ENCODE data around the gene ACSL5. TPM values are rescaled to one million over a fixed set of nuclear protein-coding genes. Genes with fewer than 3 reads are reported as not detected.

The ACSL5 gene
- total RNA-seq, 1 donor from 2014 or later, result 46.7 TPM

DNA sequence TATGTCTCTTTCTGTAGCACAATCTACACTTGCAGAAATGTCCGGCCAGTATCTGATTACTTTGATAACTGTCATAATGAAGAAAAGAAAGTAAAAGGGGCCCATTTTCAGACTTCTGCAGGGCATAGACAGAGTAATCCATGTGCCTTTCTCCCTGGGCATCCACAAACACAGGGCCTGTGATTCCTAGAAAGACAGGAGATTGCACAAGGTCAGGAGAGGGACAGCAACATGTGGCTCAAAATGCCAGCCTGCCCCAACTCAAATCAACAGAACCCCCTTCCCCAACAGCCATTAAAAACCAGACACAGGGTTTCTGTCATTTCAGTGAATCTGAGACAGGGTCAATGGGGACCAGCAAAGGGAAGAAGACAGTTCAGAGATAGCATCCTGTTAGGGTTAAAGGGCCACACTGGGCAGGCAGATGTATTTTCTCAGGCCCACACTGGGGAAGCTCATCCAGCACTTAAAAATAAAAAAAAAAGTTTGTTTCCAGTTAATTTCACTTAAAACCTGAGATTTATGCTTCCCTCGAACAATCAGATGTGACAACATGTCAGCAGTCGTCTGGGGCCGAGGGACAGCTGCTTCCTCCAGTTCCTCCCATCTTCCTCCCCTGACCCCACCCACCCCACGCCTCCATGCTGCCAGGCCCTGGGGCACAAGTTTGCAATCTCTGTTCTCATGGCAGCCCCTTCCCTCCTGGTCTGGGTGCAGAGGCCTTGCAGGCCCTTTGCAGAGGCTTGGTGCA, 30.7 kb upstream of the ACSL5 start:
- Mint-ChIP-seq H3K9me3 (no peaks in the 10 kb centered on the region), H3K4me1 (ENCODE audit: low read depth) (no peaks in the 10 kb centered on the region), H3K27me3 (ENCODE audit: insufficient read depth) (peaks cover 2% of the 10 kb centered on the region), H3K36me3 (ENCODE audit: low read depth) (no peaks in the 10 kb centered on the region), H3K27ac (no peak overlapping the region), H3K4me3 (no peak overlapping the region)
- intact Hi-C loops (cut with micrococcal nuclease), result no loop called here
- DNase-seq (ENCODE audit: low spot score), result no peak

- Mint-ChIP-seq H3K27ac (no peak overlapping the region), H3K9me3 (no peaks in the 10 kb centered on the region), H3K4me3 (no peak overlapping the region), H3K4me1 (ENCODE audit: low read depth) (no peaks in the 10 kb centered on the region), H3K36me3 (ENCODE audit: low read depth) (no peaks in the 10 kb centered on the region), H3K27me3 (ENCODE audit: insufficient read depth) (peaks cover 2% of the 10 kb centered on the region)
- intact Hi-C loops (cut with micrococcal nuclease), result no loop called here
- DNase-seq (ENCODE audit: low spot score), result no peak
These were observed 29.7 kb upstream of the ACSL5 start for GRCh38 chr10:112344261-112344660.

DNA sequence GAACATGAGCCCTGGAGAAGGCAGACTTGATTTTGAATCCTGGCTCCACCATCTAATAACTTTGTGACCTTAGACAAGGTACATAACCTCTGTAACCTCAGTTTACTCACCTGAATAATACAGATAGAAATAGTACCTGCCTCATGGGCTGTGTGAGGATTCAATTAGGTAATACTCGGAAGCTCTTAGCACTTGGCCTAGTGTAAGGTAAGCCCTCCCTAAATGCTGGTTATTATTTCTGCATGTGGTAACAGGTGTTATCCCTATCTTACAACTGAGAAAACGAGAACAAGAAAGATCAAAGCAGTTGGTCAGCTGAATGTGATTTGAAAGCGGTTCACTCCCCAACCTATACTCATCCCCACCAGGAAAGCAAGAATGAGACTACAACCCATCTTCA, 28.7 kb upstream of the ACSL5 start:
- H3K36me3 Mint-ChIP-seq (ENCODE audit: low read depth), result no peaks in the 10 kb centered on the region
- intact Hi-C loops (cut with micrococcal nuclease), result no loop called here
- H3K27me3 Mint-ChIP-seq (ENCODE audit: insufficient read depth), result no peaks in the 10 kb centered on the region
- H3K4me3 Mint-ChIP-seq, result no peak overlapping the region
- no peaks in the 10 kb centered on the region for H3K9me3 Mint-ChIP-seq
- H3K27ac Mint-ChIP-seq, result no peak overlapping the region
- DNase-seq (ENCODE audit: low spot score), result no peak
- H3K4me1 Mint-ChIP-seq (ENCODE audit: low read depth), result no peaks in the 10 kb centered on the region

DNA sequence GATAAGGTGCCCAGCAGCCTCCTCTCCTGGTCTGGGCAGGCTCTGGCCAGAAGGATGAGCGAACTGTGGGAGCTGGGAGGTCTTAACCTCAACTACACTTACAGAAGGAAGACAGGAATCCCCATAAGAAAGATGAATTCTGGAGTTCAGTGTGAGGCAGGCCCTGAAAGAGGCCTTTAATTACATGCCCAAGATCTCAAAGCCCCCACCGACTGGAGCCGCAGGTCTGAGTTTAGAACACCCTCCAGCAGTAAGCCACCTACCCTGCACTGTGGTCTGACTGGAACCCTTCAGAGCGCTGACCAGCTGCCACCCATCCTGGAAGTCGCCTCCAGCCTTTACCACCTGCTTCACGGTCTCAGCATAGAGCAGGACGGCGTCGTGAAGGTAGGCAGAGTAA, 28.2 kb upstream of the ACSL5 start:
- H3K4me3 Mint-ChIP-seq, result no peak overlapping the region
- intact Hi-C loops (cut with micrococcal nuclease), result no loop called here
- H3K9me3 Mint-ChIP-seq, result no peaks in the 10 kb centered on the region
- H3K4me1 Mint-ChIP-seq (ENCODE audit: low read depth), result no peaks in the 10 kb centered on the region
- H3K36me3 Mint-ChIP-seq (ENCODE audit: low read depth), result no peaks in the 10 kb centered on the region
- DNase-seq (ENCODE audit: low spot score), result no peak
- no peaks in the 10 kb centered on the region for H3K27me3 Mint-ChIP-seq (ENCODE audit: insufficient read depth)
- no peak overlapping the region for H3K27ac Mint-ChIP-seq

DNA sequence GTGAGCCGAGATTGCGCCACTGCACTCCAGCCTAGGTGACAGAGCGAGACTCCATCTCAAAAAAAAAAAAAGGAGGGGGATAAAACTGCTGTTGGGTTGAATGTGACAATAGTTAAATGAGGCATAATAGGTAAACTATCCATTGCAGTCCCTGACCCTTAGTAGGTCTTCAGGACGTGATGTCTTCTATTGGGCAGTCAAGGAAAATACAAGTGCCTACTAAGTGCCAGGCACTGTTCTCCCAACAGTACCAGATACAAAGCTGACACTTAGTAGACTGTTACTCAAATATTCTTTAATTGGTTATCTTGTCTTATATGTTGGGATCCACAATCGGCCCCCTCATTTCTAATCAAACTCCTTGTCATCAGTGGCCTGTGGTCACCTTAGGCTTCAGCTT, 27.1 kb upstream of the ACSL5 start:
- Mint-ChIP-seq H3K4me1 (ENCODE audit: low read depth) (no peaks in the 10 kb centered on the region), H3K4me3 (no peak overlapping the region), H3K9me3 (no peaks in the 10 kb centered on the region), H3K36me3 (ENCODE audit: low read depth) (no peaks in the 10 kb centered on the region), H3K27ac (no peak overlapping the region), H3K27me3 (ENCODE audit: insufficient read depth) (no peaks in the 10 kb centered on the region)
- intact Hi-C loops (cut with micrococcal nuclease), result no loop called here
- DNase-seq (ENCODE audit: low spot score), result no peak

- intact Hi-C loops (cut with micrococcal nuclease), result no loop called here
- Mint-ChIP-seq H3K27me3 (ENCODE audit: insufficient read depth) (no peaks in the 10 kb centered on the region), H3K9me3 (no peaks in the 10 kb centered on the region), H3K27ac (no peak overlapping the region), H3K4me3 (no peak overlapping the region), H3K36me3 (ENCODE audit: low read depth) (no peaks in the 10 kb centered on the region), H3K4me1 (ENCODE audit: low read depth) (no peaks in the 10 kb centered on the region)
- no peak for DNase-seq (ENCODE audit: low spot score)
These were observed 25.9 kb upstream of the ACSL5 start for GRCh38 chr10:112347709-112348671.

DNA sequence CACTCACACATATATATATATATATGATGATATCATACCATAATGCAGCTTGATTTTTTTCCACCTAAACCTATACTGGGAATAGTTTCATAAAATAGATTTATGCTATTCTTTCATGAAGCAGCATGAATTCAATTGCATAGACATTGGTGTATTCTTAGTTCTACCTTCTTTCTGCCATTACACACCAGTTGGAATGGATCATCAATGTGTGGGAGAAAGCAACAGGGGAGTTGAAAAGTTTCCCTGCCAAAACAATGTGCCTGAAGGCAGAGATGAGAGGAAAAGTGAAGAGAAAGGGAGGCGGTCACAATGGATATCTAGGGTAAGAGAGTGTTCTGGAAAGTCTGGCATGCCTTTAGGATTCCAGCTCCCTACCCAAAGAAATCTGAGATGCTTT, 25.2 kb upstream of the ACSL5 start:
- DNase-seq (ENCODE audit: low spot score), result no peak
- Mint-ChIP-seq H3K27me3 (ENCODE audit: insufficient read depth) (no peaks in the 10 kb centered on the region), H3K4me3 (no peak overlapping the region), H3K9me3 (no peaks in the 10 kb centered on the region), H3K36me3 (ENCODE audit: low read depth) (no peaks in the 10 kb centered on the region), H3K27ac (no peak overlapping the region), H3K4me1 (ENCODE audit: low read depth) (no peaks in the 10 kb centered on the region)
- intact Hi-C loops (cut with micrococcal nuclease), result no loop called here

- Mint-ChIP-seq H3K27ac (no peak overlapping the region), H3K9me3 (no peaks in the 10 kb centered on the region), H3K27me3 (ENCODE audit: insufficient read depth) (no peaks in the 10 kb centered on the region), H3K4me3 (no peak overlapping the region), H3K4me1 (ENCODE audit: low read depth) (no peaks in the 10 kb centered on the region), H3K36me3 (ENCODE audit: low read depth) (no peaks in the 10 kb centered on the region)
- intact Hi-C loops (cut with micrococcal nuclease), result no loop called here
- DNase-seq (ENCODE audit: low spot score), result no peak
These were observed 24.3 kb upstream of the ACSL5 start for GRCh38 chr10:112349521-112350085.

- Mint-ChIP-seq H3K27ac (no peak overlapping the region), H3K4me1 (ENCODE audit: low read depth) (no peaks in the 10 kb centered on the region), H3K36me3 (ENCODE audit: low read depth) (no peaks in the 10 kb centered on the region), H3K9me3 (no peaks in the 10 kb centered on the region), H3K4me3 (no peak overlapping the region), H3K27me3 (ENCODE audit: insufficient read depth) (no peaks in the 10 kb centered on the region)
- intact Hi-C loops (cut with micrococcal nuclease), result no loop called here
- no peak for DNase-seq (ENCODE audit: low spot score)
These were observed 22.8 kb upstream of the ACSL5 start for GRCh38 chr10:112351146-112351545.

- Mint-ChIP-seq H3K9me3 (no peaks in the 10 kb centered on the region), H3K27ac (no peak overlapping the region), H3K36me3 (ENCODE audit: low read depth) (no peaks in the 10 kb centered on the region), H3K4me1 (ENCODE audit: low read depth) (no peaks in the 10 kb centered on the region), H3K27me3 (ENCODE audit: insufficient read depth) (no peaks in the 10 kb centered on the region), H3K4me3 (no peak overlapping the region)
- intact Hi-C loops (cut with micrococcal nuclease), result no loop called here
- DNase-seq (ENCODE audit: low spot score), result no peak
These were observed 21.9 kb upstream of the ACSL5 start for GRCh38 chr10:112352044-112352443.

DNA sequence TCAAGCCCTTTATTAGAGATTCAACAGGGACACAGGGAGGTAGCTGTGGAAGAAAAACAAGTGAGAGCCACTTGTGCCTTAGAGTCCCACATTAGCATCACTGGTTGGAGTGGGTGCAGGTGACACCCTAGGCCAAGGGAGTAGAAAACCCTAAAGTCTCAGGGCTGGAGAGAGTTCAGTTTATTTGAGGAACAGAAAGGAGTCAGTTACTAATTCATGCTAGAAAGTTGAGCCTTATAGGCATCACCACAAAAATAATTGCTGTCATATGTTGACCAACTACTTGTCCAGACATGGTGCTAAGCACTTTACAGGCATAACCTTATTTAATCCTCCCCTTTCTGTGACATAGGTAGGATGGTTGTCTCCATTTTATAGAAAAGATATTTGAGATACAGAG, 20.9 kb upstream of the ACSL5 start:
- Mint-ChIP-seq H3K9me3 (no peaks in the 10 kb centered on the region), H3K36me3 (ENCODE audit: low read depth) (no peaks in the 10 kb centered on the region), H3K27me3 (ENCODE audit: insufficient read depth) (peaks cover 4% of the 10 kb centered on the region), H3K27ac (no peak overlapping the region), H3K4me1 (ENCODE audit: low read depth) (no peaks in the 10 kb centered on the region), H3K4me3 (no peak overlapping the region)
- DNase-seq (ENCODE audit: low spot score), result no peak
- intact Hi-C loops (cut with micrococcal nuclease), result no loop called here

GRCh38 chr10:112356686-112357085, 17.2 kb upstream of the ACSL5 start:
- no peaks in the 10 kb centered on the region for H3K36me3 Mint-ChIP-seq (ENCODE audit: low read depth)
- DNase-seq (ENCODE audit: low spot score), result no peak
- H3K4me1 Mint-ChIP-seq (ENCODE audit: low read depth), result no peaks in the 10 kb centered on the region
- no peak overlapping the region for H3K4me3 Mint-ChIP-seq
- H3K9me3 Mint-ChIP-seq, result no peaks in the 10 kb centered on the region
- no peak overlapping the region for H3K27ac Mint-ChIP-seq
- intact Hi-C loops (cut with micrococcal nuclease), result no loop called here
- H3K27me3 Mint-ChIP-seq (ENCODE audit: insufficient read depth), result peaks cover 7% of the 10 kb centered on the region

Data from activated T-helper 1 cell treated with anti-CD3 and anti-CD28 coated beads, Interleukin-12 subunit alpha, Interleukin-12 subunit beta, Interleukin-2, Interleukin-4 antibody, amounts not matched to agents 30 ng/mL and 10 ng/mL and 1 ng/mL, durations not matched to agents 14 hours and 24 hours and 36 hours (primary cell).